Thyroid gland (tissue), 4 donors: ENCODE data around the gene ANKMY2. TPM values are rescaled to one million over a fixed set of nuclear protein-coding genes. Genes with fewer than 3 reads are reported as not detected.
"Not testable (repeated sequence)": the region's sequence is repeated elsewhere in the genome, so short reads cannot be mapped to it uniquely, and the experiment has no call there.

Experiments
- DNase-seq, 2 donors: peaks; one replicate each; pipeline ENCODE4 v3.0.0-alpha.2; 2019
- H3K27ac ChIP-seq, 3 donors: fragments of 200-600 bp; sonication (generic); 1 replicate in 2 of 3; 2 replicates in 1 of 3; pipeline ENCODE4 v1.5.1; 2016 to 2019; ENCODE audit warnings: mild to moderate bottlenecking in 1 of 3, moderate library complexity in 1 of 3
- H3K27me3 ChIP-seq: fragments of 200-600 bp; sonication (generic); one replicate; pipeline ENCODE4 v1.5.1; 2019
- H3K36me3 ChIP-seq, 2 donors: fragments of 200-600 bp; sonication (generic); one replicate each; pipeline ENCODE4 v1.5.1; 2016 to 2019
- H3K4me1 ChIP-seq, 2 donors: fragments of 200-600 bp; sonication (generic); one replicate each; pipeline ENCODE4 v1.5.1; 2017 to 2019
- H3K4me3 ChIP-seq, 3 donors: fragments of 200-600 bp; sonication (generic); replicated peaks in 1 of 3; 1 replicate in 2 of 3; 2 replicates in 1 of 3; pipeline ENCODE4 v1.5.1; 2016; ENCODE audit warnings: mild to moderate bottlenecking in 1 of 3
- H3K9me3 ChIP-seq: fragments of 200-600 bp; sonication (generic); one replicate; pipeline ENCODE4 v1.5.1; 2017
- CTCF ChIP-seq, 6 experiments: fragments of 200-600 bp in 3 of 6; fragments of 450-650 bp in 3 of 6; sonication (generic) in 3 of 6; IDR thresholded peaks; one replicate each; pipeline ENCODE4 v1.5.1; 2016 to 2019; ENCODE audit warnings: antibody characterized with exemption in 6 of 6, mild to moderate bottlenecking in 2 of 6, inconsistent platforms in 1 of 6, moderate library complexity in 1 of 6
- POLR2A ChIP-seq, 2 donors: fragments of 450-650 bp; IDR thresholded peaks; one replicate each; pipeline ENCODE4 v1.6.1; 2017; ENCODE audit warnings: antibody characterized with exemption in 2 of 2, mild to moderate bottlenecking in 2 of 2, moderate library complexity in 1 of 2
- WGBS, 2 donors: methylation state at CpG; one replicate each; pipeline ENCODE4 v1.1.5; 2017; 5-methylcytosine and 5-hydroxymethylcytosine counted together
- intact Hi-C: fragments of 100-400 bp; cut with DNase I; formaldehyde crosslinking; loops from one replicate; pipeline ENCODE4 v1.15.1; 2023
- total RNA-seq, 4 donors: library from RNA; depleted of rRNA; stranded (reverse); fragments of >200 nt; gene quantifications; one replicate each; pipeline ENCODE4 v1.2.3, GENCODE V29; 2016

ANKMY2 gene
- total RNA-seq, 4 donors from 2014 or later, result 21.2 to 35.1 (median 23.9) TPM

- peak overlapping the region; percentile 83 to 95 (median 85) for H3K27ac ChIP-seq
- 36 to 44% methylated on average over 11 of the region's 11 CpGs for WGBS, 2 donors
- H3K4me1 ChIP-seq, result peaks cover 16 to 20% of the 10 kb centered on the region in 2 donors
- TF ChIP-seq CTCF (IDR thresholded peaks at IDR 0.05) (peak in 2 of 6 experiments; percentile 22 to 30), POLR2A (IDR thresholded peaks at IDR 0.05) (peak in 1 of 2 donors; percentile 62)
- intact Hi-C loops, result no loop called here
- H3K27me3 ChIP-seq, result no peaks in the 10 kb centered on the region
- no peaks in the 10 kb centered on the region for H3K36me3 ChIP-seq
- no peaks in the 10 kb centered on the region for H3K9me3 ChIP-seq
- H3K4me3 ChIP-seq, result no peak overlapping the region
- DNase-seq, result peak; percentile 85 to 88
Observed at GRCh38 chr7:16668049-16668858, 22.7 kb upstream of the ANKMY2 start.

GRCh38 chr7:16667355-16667754, 21.8 kb upstream of the ANKMY2 start:
- Histone ChIP-seq H3K4me1 (peaks cover 24 to 25% of the 10 kb centered on the region in 2 donors), H3K4me3 (no peak overlapping the region), H3K27ac (peak overlapping the region; percentile 83 to 95 (median 85)), H3K9me3 (no peaks in the 10 kb centered on the region), H3K36me3 (no peaks in the 10 kb centered on the region), H3K27me3 (no peaks in the 10 kb centered on the region)
- intact Hi-C loops, result no loop called here
- WGBS, 2 donors, result 88 to 91% methylated on average over 3 of the region's 3 CpGs
- no peak for DNase-seq
- TF ChIP-seq POLR2A (IDR thresholded peaks at IDR 0.05) (no peak), CTCF (IDR thresholded peaks at IDR 0.05) (no peak)

GRCh38 chr7:16661924-16662323, 16.4 kb upstream of the ANKMY2 start:
- TF ChIP-seq CTCF (IDR thresholded peaks at IDR 0.05), result no peak
- TF ChIP-seq POLR2A (IDR thresholded peaks at IDR 0.05), result no peak
- peaks cover 25 to 30% of the 10 kb centered on the region in 2 donors for H3K4me1 ChIP-seq
- peak overlapping the region in 2 of 3 donors; percentile 26 to 49 for H3K27ac ChIP-seq
- H3K36me3 ChIP-seq, result no peaks in the 10 kb centered on the region
- DNase-seq, result no peak
- H3K4me3 ChIP-seq, result no peak overlapping the region
- WGBS, 2 donors, result 83 to 95% methylated on average over 1 of the region's 1 CpG
- no peaks in the 10 kb centered on the region for H3K9me3 ChIP-seq
- intact Hi-C loops, result no loop called here
- H3K27me3 ChIP-seq, result no peaks in the 10 kb centered on the region

GRCh38 chr7:16660702-16661464, 15.3 kb upstream of the ANKMY2 start:
- WGBS, 2 donors, result 75 to 77% methylated on average over 5 of the region's 5 CpGs
- Histone ChIP-seq H3K36me3 (no peaks in the 10 kb centered on the region), H3K4me3 (no peak overlapping the region), H3K4me1 (peaks cover 25 to 36% of the 10 kb centered on the region in 2 donors), H3K27me3 (no peaks in the 10 kb centered on the region), H3K9me3 (no peaks in the 10 kb centered on the region), H3K27ac (peak overlapping the region in 2 of 3 donors; percentile 14 to 16)
- TF ChIP-seq CTCF (IDR thresholded peaks at IDR 0.05) (no peak), POLR2A (IDR thresholded peaks at IDR 0.05) (no peak)
- DNase-seq, result no peak
- intact Hi-C loops, result no loop called here

GRCh38 chr7:16659854-16660497, 14.4 kb upstream of the ANKMY2 start:
- H3K4me1 ChIP-seq, result peaks cover 30 to 43% of the 10 kb centered on the region in 2 donors
- H3K4me3 ChIP-seq, DNase-seq, intact Hi-C loops, H3K9me3 ChIP-seq, H3K36me3 ChIP-seq, H3K27ac ChIP-seq, H3K27me3 ChIP-seq: not testable (repeated sequence)
- WGBS, 2 donors, result 81 to 88% methylated on average over 8 of the region's 8 CpGs
